Left colon (tissue), 2 donors: ENCODE results near the gene NUAK1. TPM values are rescaled to one million over a fixed set of nuclear protein-coding genes. Genes with fewer than 3 reads are reported as not detected.

ENCODE experiments used
- ATAC-seq: fragments of 200-7000 bp; cut with Tn5 transposase; one replicate; pipeline ENCODE4 v1.9.1; 2020; ENCODE audit warnings: mild to moderate bottlenecking, moderate library complexity
- DNase-seq, 2 donors: peaks; one replicate each; pipeline ENCODE4 v3.0.0-alpha.2; 2020
- intact Hi-C, 2 donors: fragments of 100-400 bp; cut with DNase I in 1 of 2; cut with micrococcal nuclease in 1 of 2; formaldehyde crosslinking; loops; one replicate each; pipeline versions ENCODE4 v1.11.2 to v1.14.0; 2022; cut with DNase I, micrococcal nuclease
- total RNA-seq, 2 donors: library from RNA; stranded (reverse); fragmentation: NEBNext Ultra II Directional; extraction: Animal tissue kit (Norgen Biotek cat#: 25700); gene quantifications; one replicate each; pipeline ENCODE4 v1.2.1, GENCODE V29; 2021
- donor health status: DM: no; HTN: no; CAD: no.
- donor health status: DM: yes; HTN: yes; CAD: no.

Gene NUAK1
- total RNA-seq, 2 donors from 2014 or later = 3.8 to 4.2 TPM

DNA sequence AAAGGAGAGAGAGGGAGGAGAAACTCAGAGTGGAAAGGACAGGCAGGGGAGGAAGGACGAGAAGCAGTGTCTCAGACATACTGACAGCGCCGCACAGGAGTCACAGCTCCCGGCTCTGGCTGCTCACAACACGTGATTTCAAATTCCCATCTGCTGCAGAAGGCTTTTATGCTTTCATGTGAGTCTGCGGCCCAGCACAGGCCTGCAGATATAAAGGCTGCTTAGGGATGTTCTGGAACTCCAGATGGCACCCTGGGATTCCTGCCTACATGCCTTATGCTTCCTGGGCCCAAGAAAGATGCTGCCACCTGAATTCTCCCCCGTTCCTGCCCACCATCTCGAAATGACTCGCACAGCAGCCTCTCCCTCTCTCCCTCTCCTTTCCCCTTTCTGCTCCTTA is 89.6 kb downstream of the NUAK1 start:
- intact Hi-C loops = no loop called here
- ATAC-seq = no peak
- no peak for DNase-seq

DNA sequence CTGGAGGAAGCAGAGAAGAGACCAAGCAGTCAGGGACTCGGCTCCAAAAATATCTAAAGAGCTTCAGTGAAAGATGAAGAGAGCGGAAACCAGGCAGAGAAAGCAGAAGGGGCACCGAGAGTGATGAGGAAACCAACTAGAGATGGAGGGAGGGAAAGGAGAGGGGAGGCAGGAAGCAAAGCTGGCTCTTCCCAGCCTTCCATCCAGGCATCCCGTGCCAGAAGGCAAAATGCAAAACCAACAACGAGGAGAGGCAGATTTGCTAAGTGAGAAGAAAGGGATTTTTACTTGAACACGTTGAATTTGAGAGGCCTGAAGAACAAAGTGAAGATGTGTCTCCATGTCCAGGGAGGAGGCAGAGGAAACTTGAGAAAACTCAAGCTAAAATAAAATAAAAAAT is 90.1 kb downstream of the NUAK1 start:
- ATAC-seq = no peak
- intact Hi-C loops = no loop called here
- no peak for DNase-seq

DNA sequence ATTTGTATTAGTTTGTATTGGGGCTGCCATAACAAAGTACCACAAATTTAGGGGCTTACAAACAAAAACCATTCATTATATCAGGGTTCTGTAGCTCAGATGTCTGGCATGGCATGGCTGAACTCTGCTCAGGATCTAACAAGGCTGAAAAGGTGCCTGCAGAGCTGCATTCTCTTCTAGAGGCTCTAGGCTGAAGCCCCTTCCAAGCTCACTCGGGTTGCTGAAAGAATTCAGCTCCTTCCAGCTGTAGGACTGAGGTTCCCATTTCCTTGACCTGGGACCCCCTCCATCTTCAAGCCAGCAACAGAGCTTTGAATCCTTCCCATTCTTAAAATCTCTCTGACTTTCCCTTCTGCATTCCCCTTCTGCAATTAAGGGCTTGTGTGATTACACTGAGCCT is 90.7 kb downstream of the NUAK1 start:
- ATAC-seq (no peak), DNase-seq (no peak)
- intact Hi-C loops = no loop called here

DNA sequence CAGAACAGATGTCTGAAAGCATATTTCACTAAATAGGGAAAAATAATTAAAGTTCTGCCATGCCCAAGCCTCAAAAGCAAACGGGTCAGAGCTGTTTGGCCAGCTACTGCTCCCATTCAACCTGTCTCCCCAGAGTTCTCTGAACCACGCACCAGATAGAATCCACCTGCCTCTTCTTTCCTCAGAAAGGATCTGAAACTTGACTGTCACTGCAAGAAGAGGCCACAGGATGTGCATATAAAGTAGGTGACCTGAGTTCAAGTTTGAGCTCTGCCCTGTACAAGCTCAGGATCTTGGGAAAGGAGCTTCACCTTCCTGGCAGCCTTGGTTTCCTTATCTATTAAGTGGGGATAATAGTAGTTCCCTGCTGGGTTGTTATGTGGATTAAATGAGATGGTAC is 91.8 kb downstream of the NUAK1 start:
- no peak for ATAC-seq
- intact Hi-C loops = no loop called here
- no peak for DNase-seq

DNA sequence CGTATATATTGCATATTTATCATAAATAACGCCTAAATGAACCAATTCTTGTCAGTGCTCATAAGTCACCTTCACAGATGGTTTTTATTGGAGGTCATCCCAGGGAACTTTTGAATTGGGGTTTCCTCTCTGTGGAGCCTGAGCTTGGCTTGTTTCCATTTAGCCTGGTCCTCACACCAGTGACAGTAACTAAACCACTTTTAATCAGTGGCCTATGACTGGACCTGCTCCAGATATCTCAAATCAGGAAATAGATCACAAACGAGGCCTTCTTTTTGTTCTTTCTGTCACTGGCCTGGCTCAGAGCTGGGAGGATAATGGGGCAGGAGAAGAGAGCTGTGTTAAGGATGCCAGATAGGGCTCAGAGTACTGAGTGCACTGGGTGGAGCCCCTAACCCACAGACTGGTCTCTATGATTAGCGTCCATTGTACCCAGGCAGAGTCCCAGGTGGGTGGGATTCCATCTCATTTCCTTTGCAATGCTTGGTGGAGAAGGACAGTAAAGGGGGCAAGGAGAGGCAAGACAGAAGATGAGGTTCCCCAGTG is 92.4 kb downstream of the NUAK1 start:
- intact Hi-C loops = no loop called here
- DNase-seq (no peak), ATAC-seq (no peak)

DNA sequence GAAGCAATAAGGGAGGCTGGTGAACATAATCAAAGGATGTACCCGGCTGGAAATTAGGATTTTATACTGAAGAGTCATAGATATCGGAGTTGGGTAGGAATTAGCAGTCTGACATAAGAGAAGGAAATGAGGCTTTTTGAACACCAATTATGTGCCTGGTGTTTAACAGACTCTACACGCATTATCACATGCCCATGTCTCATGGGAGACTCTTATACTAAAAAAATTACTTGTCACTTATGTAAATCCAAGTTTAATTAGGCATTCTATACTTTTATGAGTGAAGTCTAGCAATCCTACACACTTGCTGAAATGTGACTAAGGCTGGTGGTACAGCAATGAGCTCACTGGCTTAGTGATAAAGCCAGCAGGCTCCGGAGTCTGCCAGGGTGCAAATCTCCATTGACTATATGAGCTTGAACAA is 93.5 kb downstream of the NUAK1 start:
- intact Hi-C loops = no loop called here
- DNase-seq (no peak), ATAC-seq (no peak)

DNA sequence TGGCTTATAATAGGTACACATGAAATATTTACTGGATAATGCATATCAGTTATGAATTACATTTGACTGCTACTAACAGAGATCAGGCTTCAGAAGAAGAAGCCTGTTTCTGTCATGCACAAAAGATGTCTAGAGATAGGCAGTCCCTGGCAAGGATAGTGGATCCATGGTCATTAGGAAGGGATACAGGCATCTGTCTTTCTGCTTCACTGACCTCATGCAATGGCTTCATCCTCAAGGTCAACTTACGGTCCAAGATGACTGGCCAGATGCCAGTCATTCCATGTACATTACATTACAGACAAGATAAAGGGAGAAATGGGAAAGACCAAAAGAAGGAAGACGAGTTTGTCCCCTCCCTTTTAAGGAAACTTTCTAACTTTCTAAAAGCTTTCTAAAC is 94.0 kb downstream of the NUAK1 start:
- intact Hi-C loops = no loop called here

DNA sequence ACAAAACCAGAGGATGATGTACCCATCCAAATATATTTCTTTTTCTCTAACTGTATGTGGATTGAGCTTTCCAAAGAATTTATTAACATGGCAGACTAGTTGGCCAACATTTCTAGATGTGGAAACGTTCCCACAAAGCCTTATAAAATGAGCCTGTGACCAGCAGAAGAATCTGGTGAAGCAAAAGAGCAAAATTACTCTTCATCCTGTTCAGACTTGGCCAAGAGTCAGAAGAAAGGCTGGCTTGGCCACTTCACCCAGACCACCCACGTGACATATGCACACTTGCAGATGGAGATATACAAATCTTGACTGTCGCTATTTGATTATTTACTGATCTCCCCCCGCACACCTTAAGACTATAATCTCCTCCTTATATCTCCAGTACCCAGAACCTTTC is 96.7 kb downstream of the NUAK1 start:
- no peak for ATAC-seq
- no peak for DNase-seq
- intact Hi-C loops = no loop called here

More for the DNA sequence above, 94.0 kb downstream of the NUAK1 start:
- ATAC-seq (no peak), DNase-seq (no peak)

DNA sequence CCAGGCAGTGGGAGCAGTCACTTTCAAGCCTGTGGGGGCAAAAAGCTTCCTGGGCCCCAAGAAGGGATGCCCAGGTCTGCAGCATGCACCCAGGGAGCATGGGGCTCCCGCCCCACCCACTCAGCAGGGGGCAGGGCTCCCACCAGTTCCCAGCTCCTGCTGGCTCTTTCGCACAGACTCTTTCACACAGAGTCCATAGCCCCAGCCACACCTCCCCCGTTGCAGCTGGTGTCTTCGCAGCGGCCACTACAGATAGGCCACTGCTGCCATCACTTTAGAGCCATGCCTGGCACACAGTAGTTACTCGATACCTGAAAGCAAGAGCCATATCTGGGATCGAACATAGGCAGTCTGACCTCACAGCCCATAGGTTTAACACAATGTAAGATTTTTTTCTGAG is 98.2 kb downstream of the NUAK1 start:
- DNase-seq (no peak), ATAC-seq (no peak)
- intact Hi-C loops = no loop called here

DNA sequence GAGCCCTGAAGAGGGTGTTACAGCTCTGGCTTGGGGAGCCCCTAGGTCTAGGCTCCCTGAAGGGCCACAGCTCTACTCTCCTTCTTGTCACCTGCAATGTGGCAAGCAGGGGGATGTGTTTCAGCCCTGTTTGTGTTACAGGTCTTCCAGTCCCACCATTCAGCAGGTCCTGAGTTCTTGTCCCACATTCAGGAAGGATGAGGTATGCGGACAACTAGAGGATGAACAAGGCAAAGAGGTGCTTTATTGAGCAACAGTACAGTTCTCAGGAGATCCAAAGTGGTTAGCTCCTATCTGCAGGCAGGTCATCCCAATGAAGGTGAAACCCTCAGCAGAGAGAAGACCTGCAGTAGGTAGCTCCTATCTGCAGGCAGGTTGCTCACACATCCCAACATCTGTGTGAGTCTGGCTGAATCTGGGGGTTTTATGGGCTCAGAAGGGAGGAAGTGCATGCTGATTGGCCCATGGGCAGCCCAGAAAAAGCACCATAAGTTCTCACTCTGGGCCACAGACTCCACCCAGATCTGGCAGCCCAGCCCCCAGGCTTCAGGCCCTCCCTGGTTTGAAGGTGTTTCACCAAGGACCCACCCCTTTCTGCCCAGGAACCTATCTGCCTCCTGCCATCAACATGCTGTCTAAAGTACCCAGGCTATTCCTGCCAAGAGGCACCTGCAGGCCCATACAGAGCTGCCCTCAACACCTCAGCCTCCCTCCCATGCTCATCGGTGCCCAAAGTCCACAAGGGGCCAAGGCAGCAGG is 98.9 kb downstream of the NUAK1 start:
- intact Hi-C loops = no loop called here
- no peak for DNase-seq
- ATAC-seq = no peak

DNA sequence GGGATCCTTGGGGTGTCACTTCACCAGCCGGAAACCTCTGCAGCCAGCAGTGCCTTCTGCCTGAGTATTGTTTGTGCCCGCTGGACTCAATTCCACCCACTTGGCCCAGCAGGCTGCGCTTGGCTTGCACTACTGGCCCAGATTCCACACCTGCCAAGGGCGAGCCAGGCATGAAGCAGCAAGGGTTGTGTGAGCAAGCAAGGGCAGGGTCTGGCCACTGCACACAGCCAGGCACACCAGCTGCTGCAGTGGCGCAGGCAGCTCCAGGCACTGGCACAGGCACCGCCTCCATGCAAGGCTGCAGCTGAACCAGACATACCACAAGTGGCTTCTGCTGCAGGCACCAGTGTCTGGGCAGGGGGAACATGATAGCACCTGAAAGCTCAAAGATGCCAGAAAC is 99.5 kb downstream of the NUAK1 start:
- no peak for DNase-seq
- ATAC-seq = no peak
- intact Hi-C loops = no loop called here

DNA sequence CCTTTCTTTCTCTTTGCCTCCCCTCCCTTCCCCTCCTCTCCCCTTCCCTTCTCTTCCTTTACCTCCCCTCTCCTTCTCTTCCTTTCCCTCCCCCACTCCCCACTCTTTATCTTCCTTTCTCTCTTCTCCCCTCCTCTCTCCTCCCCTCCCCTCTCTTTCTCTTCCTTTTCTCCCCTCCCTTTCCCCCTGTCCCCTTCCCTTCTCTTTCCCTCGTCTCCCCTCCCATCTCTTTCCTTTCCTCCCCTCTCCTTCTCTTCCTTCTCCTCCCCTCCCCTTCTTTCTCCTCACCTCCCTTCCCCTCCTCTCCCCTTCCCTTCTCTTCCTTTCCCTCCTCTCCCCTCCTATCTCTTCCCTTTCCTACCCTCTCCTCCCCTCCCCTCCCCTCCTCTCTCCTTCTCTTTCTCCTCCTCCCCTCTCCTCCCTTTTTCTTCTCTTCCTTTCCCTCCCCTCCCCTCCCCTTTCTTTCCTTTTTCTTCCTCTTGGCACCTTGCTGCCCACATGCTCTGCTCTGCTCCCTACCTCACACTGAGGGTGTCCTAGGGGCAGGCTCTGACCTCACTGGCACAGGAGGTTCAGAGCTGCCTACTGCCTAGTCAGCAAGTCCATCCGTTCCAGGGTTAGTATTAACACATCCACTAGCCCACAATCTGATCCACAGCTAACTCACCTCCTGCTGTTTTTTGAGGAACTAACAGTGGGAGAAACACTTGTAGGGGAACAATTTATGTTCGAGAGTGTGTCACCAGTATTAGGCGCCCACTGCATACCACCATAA is 101.0 kb downstream of the NUAK1 start:
- intact Hi-C loops = no loop called here
- no peak for ATAC-seq
- DNase-seq = no peak

DNA sequence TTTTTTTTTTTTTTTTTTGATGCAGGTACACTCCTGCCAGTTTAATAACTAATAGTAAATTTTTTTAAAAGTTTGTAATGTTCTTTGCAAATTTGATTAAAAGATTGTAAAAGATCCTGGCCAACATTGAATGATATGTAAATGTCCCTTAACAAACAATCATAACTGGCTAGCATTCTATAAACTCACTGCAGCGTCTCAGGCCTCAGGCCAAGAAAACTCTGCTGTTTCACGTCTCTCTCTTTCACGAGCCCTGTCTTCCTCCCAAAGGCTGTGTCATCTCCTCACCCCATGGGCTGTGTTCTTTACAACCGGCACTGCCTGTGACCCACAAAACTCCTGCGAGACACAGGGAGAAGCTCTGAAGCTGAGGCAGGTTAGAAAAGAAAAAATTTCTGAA is 103.3 kb downstream of the NUAK1 start:
- DNase-seq (no peak), ATAC-seq (no peak)
- intact Hi-C loops = no loop called here

DNA sequence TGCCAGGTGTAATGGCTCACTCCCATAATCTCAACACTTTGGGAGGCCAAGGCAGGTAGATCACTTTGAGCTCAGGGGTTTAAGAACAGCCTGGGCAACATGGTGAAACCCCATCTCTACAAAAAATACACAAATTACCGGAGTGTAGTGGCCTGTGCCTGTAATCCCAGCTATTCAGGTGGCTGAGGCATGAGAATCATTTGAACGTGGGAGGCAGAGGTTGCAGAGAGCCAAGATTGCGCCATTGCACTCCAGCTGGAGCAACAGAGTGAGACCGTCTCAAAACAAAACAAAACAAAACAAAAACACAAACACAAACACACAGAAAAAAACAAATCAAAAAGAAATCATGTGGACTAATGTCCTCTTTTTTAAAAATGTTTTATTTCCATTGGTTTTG is 104.4 kb downstream of the NUAK1 start:
- DNase-seq = no peak
- no peak for ATAC-seq
- intact Hi-C loops = no loop called here

DNA sequence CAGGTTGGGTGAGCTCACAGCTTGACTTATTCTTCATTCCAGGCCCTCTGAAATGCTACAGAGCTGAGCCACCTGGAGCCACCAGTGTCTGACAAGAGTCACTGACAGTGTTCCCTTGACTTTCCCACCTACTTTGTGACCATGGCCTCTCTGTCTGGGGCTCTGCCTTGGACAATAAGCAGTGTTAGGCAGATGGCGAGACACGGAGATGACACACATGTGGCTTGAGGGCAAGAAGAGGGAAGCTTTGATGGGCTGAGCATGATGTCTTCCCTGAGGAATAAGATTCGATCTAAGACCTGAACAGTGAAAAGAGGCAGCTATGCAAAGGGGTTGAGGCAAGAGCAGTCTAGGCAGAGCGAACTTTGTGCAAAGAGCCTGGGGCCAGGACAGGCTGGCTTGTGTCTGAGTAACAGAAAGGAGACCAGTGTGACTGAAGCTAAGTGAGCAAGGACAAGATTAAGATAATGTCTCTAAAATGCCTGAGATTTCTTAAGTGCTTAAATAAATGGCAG is 105.5 kb downstream of the NUAK1 start:
- no peak for DNase-seq
- intact Hi-C loops = no loop called here
- ATAC-seq = no peak

DNA sequence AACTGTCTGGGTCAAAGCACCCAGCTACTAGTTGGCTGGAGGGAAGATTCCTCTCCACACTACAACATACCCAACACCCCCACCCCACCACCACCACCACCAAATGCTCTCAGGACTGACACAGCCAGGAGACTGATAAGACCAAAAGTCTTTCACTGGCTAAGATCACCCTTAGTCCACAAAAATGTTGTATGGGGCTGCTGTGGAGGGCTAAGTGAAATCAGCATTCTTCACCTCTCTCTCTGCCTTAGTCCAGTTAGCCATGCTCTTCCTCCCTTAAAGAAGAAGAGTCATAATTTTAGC is 106.2 kb downstream of the NUAK1 start:
- intact Hi-C loops = no loop called here

DNA sequence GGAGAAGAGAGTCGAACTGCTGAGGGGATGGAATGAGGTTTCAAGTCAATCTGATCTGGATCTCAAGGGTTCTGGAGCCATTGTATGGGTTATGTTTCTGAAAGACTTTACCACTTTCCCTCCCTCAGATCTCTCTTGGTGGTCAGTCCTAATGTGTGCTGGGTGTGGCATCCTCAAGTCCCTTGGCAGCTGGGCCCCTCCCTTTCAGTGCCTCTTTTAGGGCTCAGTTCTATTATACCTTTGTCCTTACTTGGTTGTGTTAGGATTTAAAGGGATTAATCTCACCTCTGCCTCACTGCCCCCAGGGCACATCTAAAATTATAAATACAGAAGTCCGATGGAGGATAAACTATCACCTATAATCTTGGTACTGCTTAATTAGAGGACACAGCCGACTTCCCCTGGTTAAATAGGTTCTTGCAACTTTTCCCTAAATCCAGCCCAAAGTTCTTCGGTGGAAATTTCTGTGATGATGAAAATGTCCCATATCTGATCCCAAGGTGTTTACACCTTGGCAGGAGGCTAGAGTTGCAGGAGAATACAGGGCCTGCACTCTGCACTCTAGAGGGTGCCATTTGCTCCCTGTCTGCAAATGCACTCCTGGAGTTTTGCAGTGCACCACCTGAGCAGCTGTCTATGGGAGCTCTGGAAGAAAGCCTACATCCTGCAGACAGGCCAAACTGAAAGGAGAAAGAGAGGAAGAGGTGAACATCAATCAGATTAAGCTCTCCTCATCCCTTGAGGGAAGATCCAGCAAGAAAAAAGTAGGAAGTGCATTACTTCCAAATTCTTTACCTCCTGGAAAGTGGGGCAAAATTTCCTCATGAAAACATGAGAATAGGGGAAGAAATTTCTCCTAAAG is 106.8 kb downstream of the NUAK1 start:
- peak; percentile 50 for ATAC-seq

More for the DNA sequence above, 106.2 kb downstream of the NUAK1 start:
- DNase-seq = no peak
- no peak for ATAC-seq

DNA sequence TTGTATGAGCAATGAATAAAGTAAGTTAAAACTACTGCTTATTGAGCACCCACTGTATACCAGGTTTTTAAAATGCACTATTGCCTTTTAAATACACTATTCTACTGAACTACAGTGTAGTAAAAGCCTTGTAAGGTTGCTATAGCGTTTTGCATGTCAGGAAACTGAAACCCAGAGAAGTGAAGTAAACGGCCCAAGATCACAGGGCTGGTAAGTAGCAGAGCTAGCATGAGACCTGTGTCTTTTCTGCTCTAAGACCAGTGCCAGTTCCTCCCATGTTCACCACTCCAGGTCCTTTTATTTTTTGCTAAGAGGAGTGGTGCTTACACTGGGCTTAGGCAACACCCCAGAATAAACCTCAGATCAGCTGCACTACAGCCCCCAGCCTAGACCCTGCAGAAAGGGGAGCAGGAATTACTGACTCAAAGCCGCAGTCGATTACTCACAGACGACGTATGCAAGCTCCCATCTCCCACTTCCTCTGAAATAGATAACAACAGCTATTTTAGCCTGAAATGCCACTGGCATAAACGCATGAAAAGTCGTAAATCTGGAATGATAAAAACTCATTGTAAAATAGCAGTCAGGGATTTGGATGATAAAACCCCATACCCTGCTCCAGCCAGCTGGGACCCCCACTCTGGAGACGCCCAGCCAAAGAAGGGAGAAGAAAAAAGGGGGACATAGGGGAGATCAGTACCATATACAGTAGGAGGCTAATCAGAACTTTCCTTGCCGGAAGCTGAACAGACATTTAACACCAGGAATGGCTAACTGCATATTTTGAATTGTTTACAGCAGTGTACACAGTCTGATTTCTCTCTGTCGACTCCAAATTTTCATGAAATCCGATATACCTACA is 108.3 kb downstream of the NUAK1 start:
- DNase-seq (no peak), ATAC-seq (no peak)
- intact Hi-C loops = no loop called here

More for the DNA sequence above, 106.8 kb downstream of the NUAK1 start:
- intact Hi-C loops = no loop called here
- DNase-seq = no peak
